Measurements from ENCODE around the gene SEMA3B. TPM values are rescaled to one million over a fixed set of nuclear protein-coding genes. Genes with fewer than 3 reads are reported as not detected.
"Not testable (repeated sequence)": the region's sequence is repeated elsewhere in the genome, so short reads cannot be mapped to it uniquely, and the experiment has no call there.

SEMA3B gene
- total RNA-seq, 4 donors from 2014 or later, result 59.5 to 423 (median 122) TPM

DNA sequence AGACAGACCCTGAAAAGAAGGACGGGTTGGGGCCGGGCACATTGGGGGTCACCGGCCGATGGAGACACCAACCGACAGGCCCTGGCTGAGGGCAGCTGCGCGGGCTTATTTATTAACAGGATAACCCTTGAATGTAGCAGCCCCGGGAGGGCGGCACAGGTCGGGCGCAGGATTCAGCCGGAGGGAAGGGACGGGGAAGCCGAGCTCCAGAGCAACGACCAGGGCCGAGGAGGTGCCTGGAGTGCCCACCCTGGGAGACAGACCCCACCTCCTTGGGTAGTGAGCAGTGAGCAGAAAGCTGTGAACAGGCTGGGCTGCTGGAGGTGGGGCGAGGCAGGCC lies 7.8 kb downstream of the SEMA3B start:
- WGBS, 2 donors (ENCODE audit: low coverage in 1 of 2), result 87% methylated on average over 17 of the region's 17 CpGs; no CpG with 5 or more reads in 1 of the 2 donors
- Histone ChIP-seq H3K36me3 (no peaks in the 10 kb centered on the region), H3K27me3 (peaks cover 33% of the 10 kb centered on the region), H3K4me3 (no peak overlapping the region), H3K9me3 (no peaks in the 10 kb centered on the region), H3K4me1 (peaks cover 7 to 26% (median 14%) of the 10 kb centered on the region in 4 donors), H3K27ac (no peak overlapping the region)
- intact Hi-C loops (cut with DNase I; ENCODE audit: low total_unique reads) (loop anchor here (10.0 kb wide), 1 partner anchor 152 kb away; no protein-coding TSS in a partner anchor), in situ Hi-C loops (cut with MboI; ENCODE audit: low pct_ligation_motif_present in 1 of 4, low pct_unique_long_range_greater_than_20kb in 1 of 4, low sequenced_read_pairs in 3 of 4) (no loop called here)
- TF ChIP-seq, protein P1, sequence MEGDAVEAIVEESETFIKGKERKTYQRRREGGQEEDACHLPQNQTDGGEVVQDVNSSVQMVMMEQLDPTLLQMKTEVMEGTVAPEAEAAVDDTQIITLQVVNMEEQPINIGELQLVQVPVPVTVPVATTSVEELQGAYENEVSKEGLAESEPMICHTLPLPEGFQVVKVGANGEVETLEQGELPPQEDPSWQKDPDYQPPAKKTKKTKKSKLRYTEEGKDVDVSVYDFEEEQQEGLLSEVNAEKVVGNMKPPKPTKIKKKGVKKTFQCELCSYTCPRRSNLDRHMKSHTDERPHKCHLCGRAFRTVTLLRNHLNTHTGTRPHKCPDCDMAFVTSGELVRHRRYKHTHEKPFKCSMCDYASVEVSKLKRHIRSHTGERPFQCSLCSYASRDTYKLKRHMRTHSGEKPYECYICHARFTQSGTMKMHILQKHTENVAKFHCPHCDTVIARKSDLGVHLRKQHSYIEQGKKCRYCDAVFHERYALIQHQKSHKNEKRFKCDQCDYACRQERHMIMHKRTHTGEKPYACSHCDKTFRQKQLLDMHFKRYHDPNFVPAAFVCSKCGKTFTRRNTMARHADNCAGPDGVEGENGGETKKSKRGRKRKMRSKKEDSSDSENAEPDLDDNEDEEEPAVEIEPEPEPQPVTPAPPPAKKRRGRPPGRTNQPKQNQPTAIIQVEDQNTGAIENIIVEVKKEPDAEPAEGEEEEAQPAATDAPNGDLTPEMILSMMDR (IDR thresholded peaks at IDR 0.05), result no peak
- TF ChIP-seq POLR2A (IDR thresholded peaks at IDR 0.05) (no peak), POLR2AphosphoS5 (IDR thresholded peaks at IDR 0.05) (no peak), EP300 (IDR thresholded peaks at IDR 0.05; ENCODE audit: low read depth) (no peak)
- DNase-seq, result no peak

DNA sequence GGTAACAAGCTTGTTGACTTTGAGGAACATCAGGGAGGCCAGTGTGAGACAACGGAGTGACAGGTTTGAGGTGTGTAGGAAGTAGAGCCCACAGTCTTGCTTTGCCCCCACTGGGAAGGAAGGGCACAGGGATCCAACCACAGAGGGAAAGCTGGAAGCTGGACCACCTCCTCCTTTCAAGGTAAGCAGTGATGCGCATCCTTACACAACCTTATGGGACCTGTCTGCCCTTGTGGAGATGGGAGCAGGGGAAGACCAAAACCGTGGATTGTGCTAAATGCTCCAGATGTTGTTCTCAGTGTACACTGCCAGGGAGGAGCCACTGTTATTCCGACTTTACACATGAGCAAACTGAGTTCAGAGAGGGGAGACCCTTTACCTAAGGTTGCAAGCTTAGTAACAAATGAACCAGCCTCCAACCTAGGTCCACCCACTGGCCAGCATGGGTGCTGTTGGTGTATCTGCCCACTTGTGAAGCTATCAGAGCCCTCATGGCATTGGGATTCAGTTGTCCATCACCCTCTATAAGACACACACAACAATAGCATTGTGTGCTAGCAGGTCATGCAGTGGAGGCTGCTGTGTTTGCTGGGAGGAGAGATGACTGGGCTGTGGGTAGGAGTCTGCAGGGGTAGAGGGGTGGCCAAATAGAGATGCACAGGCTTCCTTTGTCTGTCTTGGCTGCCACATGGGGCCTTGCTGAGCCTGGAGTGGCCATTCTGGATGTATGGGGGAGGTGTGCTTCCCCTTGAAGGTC lies 9.4 kb downstream of the SEMA3B start:
- peaks cover 32% of the 10 kb centered on the region for H3K27me3 ChIP-seq
- H3K4me1 ChIP-seq, result peaks cover 3 to 15% (median 9%) of the 10 kb centered on the region in 4 donors
- no peak for DNase-seq
- TF ChIP-seq POLR2A (IDR thresholded peaks at IDR 0.05) (no peak), POLR2AphosphoS5 (IDR thresholded peaks at IDR 0.05) (no peak), EP300 (IDR thresholded peaks at IDR 0.05; ENCODE audit: low read depth) (no peak)
- TF ChIP-seq, protein P1 (IDR thresholded peaks at IDR 0.05), result no peak
- 74% methylated on average over 4 of the region's 4 CpGs; no CpG with 5 or more reads in 1 of the 2 donors for WGBS, 2 donors (ENCODE audit: low coverage in 1 of 2)
- no peaks in the 10 kb centered on the region for H3K9me3 ChIP-seq
- intact Hi-C loops (cut with DNase I; ENCODE audit: low total_unique reads) (loop anchor here (10.0 kb wide), 1 partner anchor 154 kb away; no protein-coding TSS in a partner anchor), in situ Hi-C loops (cut with MboI; ENCODE audit: low pct_ligation_motif_present in 1 of 4, low pct_unique_long_range_greater_than_20kb in 1 of 4, low sequenced_read_pairs in 3 of 4) (no loop called here)
- no peaks in the 10 kb centered on the region for H3K36me3 ChIP-seq
- no peak overlapping the region for H3K27ac ChIP-seq
- H3K4me3 ChIP-seq, result no peak overlapping the region

DNA sequence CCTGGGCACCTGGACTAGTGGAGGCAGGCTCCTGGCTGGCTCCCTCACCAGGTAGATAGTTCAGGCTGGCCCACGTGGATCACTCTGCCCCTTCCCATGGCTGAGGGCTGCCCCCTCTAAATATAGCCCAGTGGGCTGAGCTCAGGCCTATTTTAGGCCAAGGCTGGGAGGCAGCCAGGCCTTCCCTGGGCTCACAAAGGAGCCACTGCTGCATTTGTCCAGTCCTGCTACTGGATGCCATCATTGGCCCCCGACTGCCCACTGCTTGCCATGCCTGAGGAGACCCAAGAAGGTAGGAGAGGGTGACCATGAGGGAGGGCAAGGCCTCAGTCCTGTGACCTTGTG lies 9.9 kb downstream of the SEMA3B start, which contains the start of gene LSMEM2:
TSS of gene LSMEM2 (plus strand) at position 208 of the 345 bp plus-strand sequence. CDS start at position 235, 27 bp downstream.
- H3K4me3 ChIP-seq, result no peak within 1 kb of the TSS
- H3K27me3 ChIP-seq, result peaks cover 27% of the 10 kb centered on the region
- peaks cover 0 to 10% (median 4%) of the 10 kb centered on the region in 4 donors for H3K4me1 ChIP-seq
- DNase-seq, result no peak
- in situ Hi-C loops (cut with MboI; ENCODE audit: low pct_ligation_motif_present in 1 of 4, low pct_unique_long_range_greater_than_20kb in 1 of 4, low sequenced_read_pairs in 3 of 4), result no loop called here
- TF ChIP-seq, protein P1 (IDR thresholded peaks at IDR 0.05), result no peak
- TF ChIP-seq EP300 (IDR thresholded peaks at IDR 0.05; ENCODE audit: low read depth) (no peak), POLR2AphosphoS5 (IDR thresholded peaks at IDR 0.05) (no peak), POLR2A (IDR thresholded peaks at IDR 0.05) (no peak)
- intact Hi-C loops (cut with DNase I; ENCODE audit: low total_unique reads), result loop anchor here (10.0 kb wide), 1 partner anchor 154 kb away; no protein-coding TSS in a partner anchor
- H3K9me3 ChIP-seq, result no peaks in the 10 kb centered on the region
- no peaks in the 10 kb centered on the region for H3K36me3 ChIP-seq
- 71% methylated on average over 1 of the region's 2 CpGs; no CpG with 5 or more reads in 1 of the 2 donors for WGBS, 2 donors (ENCODE audit: low coverage in 1 of 2)
- H3K27ac ChIP-seq, result no peak within 1 kb of the TSS

DNA sequence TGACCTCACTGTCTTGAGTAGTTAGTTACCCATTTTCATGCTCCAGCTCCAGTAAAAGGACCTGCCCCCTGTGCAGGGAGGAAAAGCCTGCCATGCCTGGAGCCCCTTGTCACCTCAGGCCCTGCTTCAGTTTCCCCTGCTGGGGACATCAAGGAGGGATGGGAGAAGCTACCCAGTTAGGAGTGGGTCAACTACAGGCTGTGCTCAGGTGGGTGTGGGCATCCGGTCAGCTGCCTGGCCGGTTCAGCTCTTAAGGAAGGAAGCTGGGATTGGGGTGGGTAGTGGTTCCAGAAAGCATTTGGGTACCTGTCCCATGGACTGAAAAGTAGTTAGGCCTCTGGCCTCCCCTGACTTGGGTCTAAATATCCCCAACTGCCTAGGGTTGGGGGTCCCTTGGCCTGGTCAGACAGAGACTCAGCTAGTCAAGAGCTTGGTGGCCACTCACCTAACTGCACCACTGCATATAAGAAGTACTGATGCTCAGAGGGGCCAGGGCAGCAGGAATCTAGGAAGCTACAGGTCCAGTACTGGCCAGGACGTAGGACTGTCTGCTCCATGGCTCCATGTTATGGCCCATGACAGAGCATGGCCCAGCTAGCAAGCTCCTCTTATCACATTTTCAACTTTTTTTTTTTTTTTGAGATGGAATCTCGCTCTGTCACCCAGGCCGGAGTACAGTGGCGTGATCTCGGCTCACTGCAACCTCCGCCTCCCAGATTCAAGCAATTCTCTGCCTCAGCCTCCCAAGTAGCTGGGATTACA lies 10.5 kb downstream of the SEMA3B start:
- Histone ChIP-seq H3K27me3 (peaks cover 24% of the 10 kb centered on the region), H3K27ac (no peak overlapping the region), H3K4me3 (no peak overlapping the region), H3K9me3 (no peaks in the 10 kb centered on the region), H3K4me1 (peaks cover 0 to 4% (median 2%) of the 10 kb centered on the region in 4 donors), H3K36me3 (no peaks in the 10 kb centered on the region)
- DNase-seq, result no peak
- TF ChIP-seq POLR2AphosphoS5 (IDR thresholded peaks at IDR 0.05) (no peak), EP300 (IDR thresholded peaks at IDR 0.05; ENCODE audit: low read depth) (no peak), POLR2A (IDR thresholded peaks at IDR 0.05) (no peak)
- TF ChIP-seq, protein P1 (IDR thresholded peaks at IDR 0.05), result no peak
- WGBS, 2 donors (ENCODE audit: low coverage in 1 of 2), result 91% methylated on average over 8 of the region's 8 CpGs; no CpG with 5 or more reads in 1 of the 2 donors
- in situ Hi-C loops (cut with MboI; ENCODE audit: low pct_ligation_motif_present in 1 of 4, low pct_unique_long_range_greater_than_20kb in 1 of 4, low sequenced_read_pairs in 3 of 4), result no loop called here
- intact Hi-C loops (cut with DNase I; ENCODE audit: low total_unique reads), result loop anchor here (10.0 kb wide), 1 partner anchor 155 kb away; no protein-coding TSS in a partner anchor

DNA sequence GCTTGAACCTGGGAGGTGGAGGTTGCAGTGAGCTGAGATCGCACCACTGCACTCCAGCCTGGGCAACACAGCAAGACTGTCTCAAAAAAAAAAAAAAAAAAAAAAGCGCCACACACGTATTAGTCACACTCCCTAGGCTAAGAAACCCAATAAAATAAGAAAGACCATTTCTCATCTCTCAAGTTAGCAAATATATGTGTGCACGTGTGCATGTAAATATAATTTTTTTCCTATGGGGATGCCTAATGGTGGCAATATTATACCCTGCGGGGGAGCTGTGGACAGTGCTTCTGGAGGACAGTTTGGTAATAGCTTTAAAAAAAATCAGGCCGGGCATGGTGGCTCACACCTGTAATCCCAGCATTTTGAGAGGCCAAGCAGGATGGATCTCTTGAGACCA lies 15.2 kb downstream of the SEMA3B start:
- H3K27ac ChIP-seq; H3K4me1 ChIP-seq; DNase-seq; H3K27me3 ChIP-seq; H3K36me3 ChIP-seq; H3K9me3 ChIP-seq; H3K4me3 ChIP-seq; intact Hi-C loops (cut with DNase I; ENCODE audit: low total_unique reads); in situ Hi-C loops (cut with MboI; ENCODE audit: low pct_ligation_motif_present in 1 of 4, low pct_unique_long_range_greater_than_20kb in 1 of 4, low sequenced_read_pairs in 3 of 4): not testable (repeated sequence)
- 74 to 82% methylated on average over 4 to 6 of the region's 6 CpGs for WGBS, 2 donors (ENCODE audit: low coverage in 1 of 2)
